ENCODE results near the gene NR2F6. TPM values are rescaled to one million over a fixed set of nuclear protein-coding genes. Genes with fewer than 3 reads are reported as not detected.

NR2F6 gene
- total and polyA plus RNA-seq, 5 donors from 2014 or later = 0.52 to 3.2 (median 0.86) TPM

GRCh38 chr19:17220207-17220758, 25.4 kb downstream of the NR2F6 start:
- H3K4me1 ChIP-seq (ENCODE audit: control insufficient read depth, insufficient read depth, low read length, poor library complexity, severe bottlenecking) = peaks cover 12% of the 10 kb centered on the region
- peaks cover 12% of the 10 kb centered on the region for H3K36me3 ChIP-seq (ENCODE audit: control insufficient read depth, insufficient read depth, low read length)
- no peak overlapping the region for H3K27ac Mint-ChIP-seq
- no peaks in the 10 kb centered on the region for H3K27me3 Mint-ChIP-seq
- peaks cover under 1 to 9% (median 4%) of the 10 kb centered on the region in 4 donors for H3K4me1 Mint-ChIP-seq
- no peak overlapping the region for H3K4me3 ChIP-seq (ENCODE audit: low read depth, low read length)
- DNase-seq (no peak), ATAC-seq (ENCODE audit: low read depth in 2 of 2) (no peak)
- no peaks in the 10 kb centered on the region for H3K27me3 ChIP-seq (ENCODE audit: control insufficient read depth, insufficient read depth, low read length)
- no peaks in the 10 kb centered on the region for H3K9me3 Mint-ChIP-seq
- no peaks in the 10 kb centered on the region for H3K9me3 ChIP-seq (ENCODE audit: control insufficient read depth in 2 of 2, low read length in 2 of 2)
- no peak overlapping the region for H3K27ac ChIP-seq (ENCODE audit: insufficient read depth, low read length, poor library complexity, severe bottlenecking)
- peaks cover 18% of the 10 kb centered on the region for H3K36me3 Mint-ChIP-seq
- peak overlapping the region in 1 of 4 donors; percentile 75 for H3K4me3 Mint-ChIP-seq

- Mint-ChIP-seq H3K27ac (no peak overlapping the region), H3K4me3 (peak overlapping the region in 1 of 4 donors; percentile 86)
- peaks cover 18% of the 10 kb centered on the region for H3K4me1 ChIP-seq (ENCODE audit: control insufficient read depth, insufficient read depth, low read length, poor library complexity, severe bottlenecking)
These were observed 26.4 kb downstream of the NR2F6 start for GRCh38 chr19:17219286-17219685.

GRCh38 chr19:17216058-17216670, 29.6 kb downstream of the NR2F6 start:
- peak overlapping the region; percentile 90 to 94 (median 92) for H3K4me3 Mint-ChIP-seq
- H3K36me3 ChIP-seq (ENCODE audit: control insufficient read depth, insufficient read depth, low read length) = peaks cover 19% of the 10 kb centered on the region
- H3K9me3 ChIP-seq (ENCODE audit: control insufficient read depth in 2 of 2, low read length in 2 of 2) = no peaks in the 10 kb centered on the region
- H3K4me3 ChIP-seq (ENCODE audit: low read depth, low read length) = no peak overlapping the region
- peaks cover 5% of the 10 kb centered on the region for H3K27me3 Mint-ChIP-seq
- H3K27me3 ChIP-seq (ENCODE audit: control insufficient read depth, insufficient read depth, low read length) = no peaks in the 10 kb centered on the region
- no peaks in the 10 kb centered on the region for H3K9me3 Mint-ChIP-seq
- peaks cover 18% of the 10 kb centered on the region for H3K4me1 ChIP-seq (ENCODE audit: control insufficient read depth, insufficient read depth, low read length, poor library complexity, severe bottlenecking)
- H3K4me1 Mint-ChIP-seq = peaks cover 3 to 20% (median 10%) of the 10 kb centered on the region in 4 donors
- peak overlapping the region; percentile 93 to 97 (median 95) for H3K27ac Mint-ChIP-seq
- peaks cover 29% of the 10 kb centered on the region for H3K36me3 Mint-ChIP-seq
- DNase-seq (no peak), ATAC-seq (ENCODE audit: low read depth in 2 of 2) (no peak)
- peak overlapping the region; percentile 92 for H3K27ac ChIP-seq (ENCODE audit: insufficient read depth, low read length, poor library complexity, severe bottlenecking)

More at GRCh38 chr19:17219286-17219685, 26.4 kb downstream of the NR2F6 start:
- Mint-ChIP-seq H3K36me3 (peaks cover 21% of the 10 kb centered on the region), H3K27me3 (peaks cover 5% of the 10 kb centered on the region), H3K9me3 (no peaks in the 10 kb centered on the region), H3K4me1 (peaks cover 3 to 19% (median 10%) of the 10 kb centered on the region in 4 donors)
- DNase-seq = no peak
- Histone ChIP-seq H3K27me3 (ENCODE audit: control insufficient read depth, insufficient read depth, low read length) (no peaks in the 10 kb centered on the region), H3K9me3 (ENCODE audit: control insufficient read depth in 2 of 2, low read length in 2 of 2) (no peaks in the 10 kb centered on the region), H3K36me3 (ENCODE audit: control insufficient read depth, insufficient read depth, low read length) (peaks cover 12% of the 10 kb centered on the region), H3K4me3 (ENCODE audit: low read depth, low read length) (no peak overlapping the region), H3K27ac (ENCODE audit: insufficient read depth, low read length, poor library complexity, severe bottlenecking) (no peak overlapping the region)
- no peak for ATAC-seq (ENCODE audit: low read depth in 2 of 2)

- peaks cover 18% of the 10 kb centered on the region for H3K4me1 ChIP-seq (ENCODE audit: control insufficient read depth, insufficient read depth, low read length, poor library complexity, severe bottlenecking)
- H3K4me3 ChIP-seq (ENCODE audit: low read depth, low read length) = peak within 1 kb of the TSS; percentile 75
- ATAC-seq (ENCODE audit: low read depth in 2 of 2) (peak; percentile 95), DNase-seq (peak; percentile 84 to 96 (median 90))
- no peaks in the 10 kb centered on the region for H3K9me3 ChIP-seq (ENCODE audit: control insufficient read depth in 2 of 2, low read length in 2 of 2)
- peaks cover 29% of the 10 kb centered on the region for H3K36me3 Mint-ChIP-seq
- H3K36me3 ChIP-seq (ENCODE audit: control insufficient read depth, insufficient read depth, low read length) = peaks cover 23% of the 10 kb centered on the region
- peak within 1 kb of the TSS; percentile 90 to 94 (median 92) for H3K4me3 Mint-ChIP-seq
- H3K4me1 Mint-ChIP-seq = peaks cover 3 to 20% (median 10%) of the 10 kb centered on the region in 4 donors
- H3K27me3 ChIP-seq (ENCODE audit: control insufficient read depth, insufficient read depth, low read length) = no peaks in the 10 kb centered on the region
- no peaks in the 10 kb centered on the region for H3K9me3 Mint-ChIP-seq
- peaks cover 5% of the 10 kb centered on the region for H3K27me3 Mint-ChIP-seq
- peak within 1 kb of the TSS; percentile 97 to 100 (median 99) for H3K27ac Mint-ChIP-seq
- H3K27ac ChIP-seq (ENCODE audit: insufficient read depth, low read length, poor library complexity, severe bottlenecking) = peak within 1 kb of the TSS; percentile 92
These were observed 30.4 kb downstream of the NR2F6 start, which contains the start of gene USE1 for GRCh38 chr19:17215127-17215971. Gene USE1, plus strand, starts transcription at chr19:17215357. Its CDS starts 49 bp downstream, at chr19:17215406.

GRCh38 chr19:17214508-17215126, 31.1 kb downstream of the NR2F6 start:
- no peaks in the 10 kb centered on the region for H3K9me3 Mint-ChIP-seq

GRCh38 chr19:17213334-17213733, 32.4 kb downstream of the NR2F6 start:
- no peak for ATAC-seq (ENCODE audit: low read depth in 2 of 2)
- no peak for DNase-seq
- Histone ChIP-seq H3K4me3 (ENCODE audit: low read depth, low read length) (no peak overlapping the region), H3K27me3 (ENCODE audit: control insufficient read depth, insufficient read depth, low read length) (no peaks in the 10 kb centered on the region), H3K9me3 (ENCODE audit: control insufficient read depth in 2 of 2, low read length in 2 of 2) (no peaks in the 10 kb centered on the region), H3K4me1 (ENCODE audit: control insufficient read depth, insufficient read depth, low read length, poor library complexity, severe bottlenecking) (peaks cover 18% of the 10 kb centered on the region), H3K36me3 (ENCODE audit: control insufficient read depth, insufficient read depth, low read length) (peaks cover 36% of the 10 kb centered on the region), H3K27ac (ENCODE audit: insufficient read depth, low read length, poor library complexity, severe bottlenecking) (no peak overlapping the region)
- H3K27me3 Mint-ChIP-seq = peaks cover 5% of the 10 kb centered on the region
- no peaks in the 10 kb centered on the region for H3K9me3 Mint-ChIP-seq
- peaks cover 3 to 20% (median 10%) of the 10 kb centered on the region in 4 donors for H3K4me1 Mint-ChIP-seq
- no peak overlapping the region for H3K27ac Mint-ChIP-seq
- H3K36me3 Mint-ChIP-seq = peaks cover 26% of the 10 kb centered on the region
- H3K4me3 Mint-ChIP-seq = peak overlapping the region in 2 of 4 donors; percentile 28 to 77

More at GRCh38 chr19:17214508-17215126, 31.1 kb downstream of the NR2F6 start:
- Histone ChIP-seq H3K9me3 (ENCODE audit: control insufficient read depth in 2 of 2, low read length in 2 of 2) (no peaks in the 10 kb centered on the region), H3K27ac (ENCODE audit: insufficient read depth, low read length, poor library complexity, severe bottlenecking) (peak overlapping the region; percentile 92), H3K27me3 (ENCODE audit: control insufficient read depth, insufficient read depth, low read length) (no peaks in the 10 kb centered on the region), H3K4me1 (ENCODE audit: control insufficient read depth, insufficient read depth, low read length, poor library complexity, severe bottlenecking) (peaks cover 18% of the 10 kb centered on the region), H3K36me3 (ENCODE audit: control insufficient read depth, insufficient read depth, low read length) (peaks cover 29% of the 10 kb centered on the region), H3K4me3 (ENCODE audit: low read depth, low read length) (peak overlapping the region; percentile 75)
- ATAC-seq (ENCODE audit: low read depth in 2 of 2) = no peak
- peak overlapping the region; percentile 97 to 100 (median 99) for H3K27ac Mint-ChIP-seq
- DNase-seq = no peak
- H3K27me3 Mint-ChIP-seq = peaks cover 5% of the 10 kb centered on the region
- peaks cover 27% of the 10 kb centered on the region for H3K36me3 Mint-ChIP-seq
- H3K4me1 Mint-ChIP-seq = peaks cover 3 to 20% (median 10%) of the 10 kb centered on the region in 4 donors
- peak overlapping the region; percentile 90 to 94 (median 92) for H3K4me3 Mint-ChIP-seq
